RPMI7951 (cell line): ENCODE data around the gene RALGPS1. TPM values are rescaled to one million over a fixed set of nuclear protein-coding genes. Genes with fewer than 3 reads are reported as not detected.

Source experiments
- DNase-seq: peaks from one replicate; pipeline ENCODE4 v3.0.0-alpha.2; 2012; ENCODE audit warnings: low read depth
- total RNA-seq: library from RNA; depleted of rRNA; stranded (reverse); fragments of >200 nt; shearing (Covaris generic); gene quantifications from 2 replicates; pipeline ENCODE4 v1.2.3, GENCODE V29; 2014; rRNA removed

The RALGPS1 gene
- total RNA-seq, 1 experiment from 2014 or later: 4.0 TPM

DNA sequence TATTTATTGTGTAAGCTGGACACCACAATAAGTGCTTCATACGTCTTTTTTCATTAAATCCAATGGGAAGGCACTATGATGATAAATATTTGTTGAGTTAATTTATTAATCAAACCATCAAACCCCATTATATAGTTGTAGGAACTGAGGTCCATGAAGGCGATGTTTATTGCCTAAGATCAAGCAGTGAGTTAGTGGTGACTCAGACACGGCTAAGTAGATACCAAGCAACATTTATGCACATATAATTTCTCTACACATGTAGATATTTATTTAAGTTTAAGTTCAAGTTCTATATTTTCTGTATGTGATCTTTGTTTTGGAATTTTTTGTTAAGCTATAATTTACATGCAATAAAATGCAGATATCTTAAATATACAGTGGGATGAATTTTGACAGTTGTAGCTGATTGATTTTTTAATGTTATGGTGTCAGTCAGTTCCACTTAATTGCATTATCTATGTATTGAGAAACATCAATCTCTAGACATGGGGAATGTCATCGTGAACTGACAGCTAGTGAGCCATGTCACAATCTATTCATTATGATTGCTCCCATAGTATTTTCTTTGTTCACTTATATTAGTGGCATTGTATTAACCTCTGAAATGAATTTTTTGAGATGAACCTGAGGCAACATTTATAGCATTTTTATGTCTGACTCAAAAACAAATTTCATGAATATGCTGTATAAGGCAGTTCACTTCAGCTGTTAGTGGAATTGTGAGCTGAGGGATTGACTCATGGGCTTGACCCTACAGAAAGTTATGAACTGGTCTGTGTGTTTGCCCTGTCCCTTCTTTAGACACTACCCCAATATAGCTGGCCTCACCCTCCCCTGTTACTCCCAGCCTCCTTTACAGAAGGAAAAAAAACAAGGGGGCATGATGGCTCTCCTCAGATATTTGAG lies 338.1 kb downstream of the RALGPS1 start:
- no peak for DNase-seq

DNA sequence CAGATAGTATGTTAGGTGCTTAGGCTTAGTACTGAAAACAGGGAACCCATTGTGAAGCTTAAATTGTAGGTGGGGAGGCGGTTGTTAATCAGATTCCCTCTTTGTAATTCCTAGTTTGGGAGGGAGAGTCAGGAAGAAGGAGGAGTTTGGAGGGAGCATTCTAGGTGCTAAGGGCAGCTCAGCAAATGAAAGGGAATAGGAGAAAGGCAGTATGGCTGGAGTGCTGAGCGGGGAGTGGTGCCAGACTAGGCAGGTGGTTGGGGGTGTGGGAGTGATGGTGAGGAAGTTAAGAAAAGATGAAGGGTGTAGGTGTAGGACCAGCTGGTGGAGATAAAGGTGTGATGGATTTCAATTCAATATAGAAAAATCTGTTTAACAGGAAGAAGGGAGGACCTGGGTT lies 338.9 kb downstream of the RALGPS1 start:
- DNase-seq: no peak

GRCh38 chr9:127255692-127256091 lies 341.1 kb downstream of the RALGPS1 start:
- no peak for DNase-seq

DNA sequence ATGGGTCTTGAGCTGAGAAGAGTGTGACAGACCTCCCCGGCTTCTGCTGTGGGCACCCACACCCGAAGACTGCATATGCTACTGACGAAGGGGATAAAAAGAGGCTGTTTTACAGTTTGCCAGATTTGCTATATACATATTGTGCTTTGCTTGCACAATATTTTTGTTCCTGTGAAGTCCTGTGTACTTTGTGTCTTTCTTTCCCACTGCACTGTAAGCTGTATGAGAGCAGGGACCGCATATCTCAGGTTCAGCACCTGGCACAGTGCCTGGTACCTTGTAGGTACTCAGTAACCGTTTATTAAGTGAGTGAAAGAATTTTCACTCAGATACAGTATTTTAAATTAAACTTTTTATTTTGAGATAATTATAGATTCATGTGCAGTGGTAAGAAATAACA lies 341.7 kb downstream of the RALGPS1 start:
- DNase-seq: no peak

- no peak for DNase-seq
Observed at GRCh38 chr9:127258606-127259471, 344.3 kb downstream of the RALGPS1 start.

DNA sequence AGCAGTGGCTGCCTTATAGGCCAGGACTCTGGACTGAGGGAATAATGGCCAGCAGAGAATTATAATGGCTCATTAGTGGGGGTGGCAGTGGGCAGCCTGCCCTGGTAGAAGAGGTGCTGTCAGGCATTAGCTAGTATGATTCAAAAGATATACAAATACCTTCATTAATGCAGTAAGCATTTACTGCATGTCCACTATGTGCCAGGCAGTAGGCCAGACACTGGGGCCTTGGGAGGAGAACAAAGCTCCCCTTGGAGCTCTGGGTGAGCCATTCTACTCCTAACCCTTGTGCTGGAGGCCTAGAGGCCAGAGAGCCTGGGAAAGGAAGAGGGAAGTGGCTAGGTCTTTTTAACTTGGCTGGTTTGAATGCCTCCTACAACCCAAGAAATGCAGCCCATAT lies 348.0 kb downstream of the RALGPS1 start:
- DNase-seq: no peak

DNA sequence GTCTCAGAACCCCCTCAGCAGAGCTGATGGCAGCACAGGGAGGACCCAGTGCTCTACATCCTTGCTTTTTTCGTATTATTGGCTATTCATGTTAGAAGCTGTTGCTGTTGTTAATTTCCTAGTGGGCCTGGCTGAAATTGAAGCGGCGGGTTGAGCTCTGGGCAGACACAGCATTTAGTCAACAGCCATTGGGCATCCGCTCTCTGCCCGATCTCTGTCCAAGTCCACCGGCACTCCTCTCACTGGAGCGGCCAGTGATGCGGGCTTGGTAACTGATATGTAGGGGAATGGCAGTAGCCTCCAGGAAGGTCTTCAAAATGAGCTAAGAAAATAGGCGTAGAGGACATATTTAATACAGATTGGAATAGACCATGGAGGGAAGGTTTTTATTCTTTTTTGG lies 348.7 kb downstream of the RALGPS1 start:
- DNase-seq: no peak

- no peak for DNase-seq
Observed at GRCh38 chr9:127263664-127264063, 349.1 kb downstream of the RALGPS1 start.

GRCh38 chr9:127264462-127265219 lies 350.1 kb downstream of the RALGPS1 start, which contains the start of gene GARNL3:
Gene GARNL3 (plus strand): TSS chr9:127264774. CDS start chr9:127264878, 104 bp downstream.
- no peak for DNase-seq

GRCh38 chr9:127267793-127268525 lies 353.4 kb downstream of the RALGPS1 start:
- DNase-seq: no peak

- DNase-seq: no peak
Observed at GRCh38 chr9:127269449-127269848, 354.9 kb downstream of the RALGPS1 start.

Other genes with a start within 250 kb of the RALGPS1 start
- 3.8 and 4.1 TPM in 2 replicates for gene ZBTB43, start 109.7 kb upstream of the RALGPS1 start, total RNA-seq
- 2.6 and 4.0 TPM in 2 replicates for gene ZBTB34, start 54.1 kb upstream of the RALGPS1 start, total RNA-seq
- gene ANGPTL2, start 207.9 kb downstream of the RALGPS1 start, total RNA-seq: 36.3 and 47.8 TPM in 2 replicates